Activated B cell treated with CpG ODN at 0.5 μM for 24 hours (primary cell): ENCODE measurements around the gene PARVB. TPM values are rescaled to one million over a fixed set of nuclear protein-coding genes. Genes with fewer than 3 reads are reported as not detected.

ENCODE experiments used
- ATAC-seq: fragments of 200-7000 bp; cut with Tn5 transposase; one replicate; pipeline ENCODE4 v1.10.0; 2021; ENCODE audit warnings: low read depth, mild to moderate bottlenecking, moderate library complexity
- CTCF ChIA-PET: fragments of 350-600 bp; sonication (Branson Sonifier 250); formaldehyde crosslinking; loops from one replicate; lab custom pipeline; 2021; ENCODE audit warnings: antibody characterized with exemption; lab: Charles Lee
- POLR2A ChIA-PET: fragments of 350-600 bp; sonication (Branson Sonifier 250); formaldehyde crosslinking; loops from one replicate; lab custom pipeline; 2021; ENCODE audit warnings: antibody characterized with exemption; lab: Charles Lee
- DNase-seq: peaks from one replicate; pipeline ENCODE4 v3.0.0; 2022
- H3K27ac Mint-ChIP-seq: one replicate; pipeline ENCODE4 v1.8.0; 2020; ENCODE audit warnings: mixed read lengths
- H3K27me3 Mint-ChIP-seq: one replicate; pipeline ENCODE4 v1.8.0; 2021; ENCODE audit warnings: mixed read lengths
- H3K36me3 Mint-ChIP-seq: one replicate; pipeline ENCODE4 v1.8.0; 2021; ENCODE audit warnings: low read depth, mixed read lengths
- H3K4me1 Mint-ChIP-seq: one replicate; pipeline ENCODE4 v1.8.0; 2021; ENCODE audit warnings: mixed read lengths
- H3K4me3 Mint-ChIP-seq: one replicate; pipeline ENCODE4 v1.8.0; 2020; ENCODE audit warnings: mild to moderate bottlenecking, mixed read lengths
- H3K9me3 Mint-ChIP-seq: one replicate; pipeline ENCODE4 v1.8.0; 2020; ENCODE audit warnings: mixed read lengths
- CTCF ChIP-seq: fragments of 200-600 bp; IDR thresholded peaks from one replicate; pipeline ENCODE4 v1.8.0; 2022; ENCODE audit warnings: antibody characterized with exemption, mild to moderate bottlenecking
- intact Hi-C: fragments of 100-400 bp; cut with micrococcal nuclease; formaldehyde crosslinking; loops from one replicate; pipeline ENCODE4 v1.15.1; 2024
- total RNA-seq: library from RNA; stranded (reverse); gene quantifications from 2 replicates; pipeline ENCODE4 v1.2.3, GENCODE V29; 2022

Gene PARVB
- total RNA-seq, 1 donor from 2014 or later = 53.5 TPM

DNA sequence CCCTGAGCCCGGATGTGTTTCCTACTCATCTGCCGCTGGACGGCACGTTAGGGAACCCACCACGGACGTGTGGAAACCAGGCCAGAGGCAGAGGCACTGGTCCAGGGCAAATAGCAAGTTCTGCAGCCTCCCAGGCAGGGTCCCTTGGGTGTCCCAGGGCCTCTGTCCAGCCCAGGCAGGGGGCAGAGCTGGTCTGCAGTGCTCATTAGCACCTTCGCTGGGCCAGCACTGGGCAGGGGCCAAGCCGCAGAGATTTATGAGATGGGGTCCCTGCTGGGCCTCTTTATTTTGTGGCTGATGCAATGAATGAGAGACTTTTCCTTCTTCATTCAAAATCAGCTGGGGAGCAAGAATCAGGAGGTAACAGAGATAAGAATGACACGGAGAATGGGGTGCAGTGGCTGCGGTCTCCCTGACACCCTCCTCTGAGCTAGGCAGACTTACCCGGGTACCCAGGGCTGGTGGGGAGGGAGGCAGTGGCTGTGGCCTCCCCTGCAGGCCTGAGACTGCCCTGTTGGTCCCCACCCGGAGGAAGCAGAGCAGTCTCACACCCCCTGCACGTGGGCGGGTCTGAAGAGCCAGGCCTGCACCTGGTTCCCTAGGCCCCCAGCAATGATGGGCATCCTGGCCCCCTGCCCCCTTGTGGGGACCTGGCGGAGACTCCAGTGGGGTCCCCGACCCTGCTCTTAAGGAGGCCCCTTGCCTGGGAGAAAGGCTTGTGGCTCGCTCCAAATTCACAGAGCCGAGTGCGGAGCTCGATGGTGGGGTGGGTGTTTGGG lies 142.6 kb downstream of the PARVB start:
- Mint-ChIP-seq H3K27ac (no peak overlapping the region), H3K36me3 (peaks cover 42% of the 10 kb centered on the region), H3K27me3 (no peaks in the 10 kb centered on the region), H3K9me3 (no peaks in the 10 kb centered on the region), H3K4me1 (no peaks in the 10 kb centered on the region), H3K4me3 (no peak overlapping the region)
- no peak for DNase-seq
- ChIA-PET CTCF (no interaction called here), POLR2A (no interaction called here)
- no peak for ATAC-seq
- no peak for TF ChIP-seq CTCF
- intact Hi-C loops = no loop called here

DNA sequence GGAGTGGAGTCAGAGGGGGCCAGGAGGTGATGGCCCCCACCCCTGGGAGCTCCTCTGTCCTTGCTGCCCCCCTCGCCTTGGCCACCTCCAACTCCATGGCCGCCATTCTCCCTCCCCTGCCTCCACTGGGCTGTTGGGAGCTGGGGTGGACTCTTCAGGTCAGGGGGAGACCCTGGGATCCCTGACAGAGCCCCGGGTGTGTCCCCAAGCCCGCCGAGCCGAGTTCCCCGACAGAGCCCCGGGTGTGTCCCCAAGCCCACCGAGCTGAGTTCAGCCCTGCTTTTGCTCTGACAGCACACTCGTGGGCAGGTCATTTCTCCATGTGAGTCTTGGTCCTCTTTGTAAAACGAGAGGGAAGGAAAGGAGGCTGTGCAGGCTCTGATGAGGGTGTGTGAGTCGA lies 143.4 kb downstream of the PARVB start:
- CTCF ChIA-PET = no interaction called here
- ATAC-seq (no peak), DNase-seq (no peak)
- Mint-ChIP-seq H3K4me3 (no peak overlapping the region), H3K27ac (no peak overlapping the region), H3K9me3 (no peaks in the 10 kb centered on the region), H3K27me3 (no peaks in the 10 kb centered on the region), H3K36me3 (peaks cover 40% of the 10 kb centered on the region), H3K4me1 (peaks cover 8% of the 10 kb centered on the region)
- intact Hi-C loops = no loop called here
- TF ChIP-seq CTCF = no peak
- POLR2A ChIA-PET = no interaction called here

DNA sequence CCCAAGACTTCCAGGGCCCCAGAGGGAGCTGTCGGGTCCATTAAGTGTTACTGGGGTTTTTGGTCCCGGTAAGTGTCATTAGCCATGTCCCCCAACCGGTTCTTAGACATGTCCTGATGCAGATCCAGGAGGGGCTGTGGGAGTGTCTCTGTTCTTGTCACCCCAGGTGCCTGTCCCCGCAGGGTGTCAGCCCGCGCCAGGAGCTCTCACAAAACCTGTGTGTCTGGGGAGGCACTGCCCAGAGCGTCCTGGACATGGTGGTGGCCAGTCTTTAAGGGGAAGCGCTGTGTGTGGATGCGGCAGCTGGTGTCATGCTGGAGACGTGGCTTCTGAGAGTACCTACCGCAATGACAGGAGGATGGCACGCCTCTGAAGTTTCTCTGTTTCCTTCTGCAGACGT lies 144.1 kb downstream of the PARVB start:
- Mint-ChIP-seq H3K4me3 (no peak overlapping the region), H3K36me3 (peaks cover 39% of the 10 kb centered on the region), H3K4me1 (peaks cover 15% of the 10 kb centered on the region), H3K27ac (no peak overlapping the region), H3K27me3 (no peaks in the 10 kb centered on the region), H3K9me3 (no peaks in the 10 kb centered on the region)
- intact Hi-C loops = no loop called here
- TF ChIP-seq CTCF = no peak
- CTCF ChIA-PET = no interaction called here
- no peak for ATAC-seq
- POLR2A ChIA-PET = no interaction called here
- no peak for DNase-seq

GRCh38 chr22:44170470-44170869 lies 146.4 kb downstream of the PARVB start:
- no peak for ATAC-seq
- POLR2A ChIA-PET = interaction anchor here (0.6 to 3.6 kb wide), 2 partner anchors 11 to 25 kb away, joined by 3 to 29 read pairs; partner anchors contain the start of gene PARVG
- Mint-ChIP-seq H3K27me3 (no peaks in the 10 kb centered on the region), H3K9me3 (no peaks in the 10 kb centered on the region), H3K4me1 (peaks cover 23% of the 10 kb centered on the region), H3K4me3 (no peak overlapping the region), H3K36me3 (peaks cover 25% of the 10 kb centered on the region), H3K27ac (no peak overlapping the region)
- DNase-seq = no peak
- CTCF ChIA-PET = no interaction called here
- no peak for TF ChIP-seq CTCF
- intact Hi-C loops = no loop called here

GRCh38 chr22:44171561-44171960 lies 147.5 kb downstream of the PARVB start:
- ATAC-seq (no peak), DNase-seq (no peak)
- H3K36me3 Mint-ChIP-seq = peaks cover 21% of the 10 kb centered on the region
- no peaks in the 10 kb centered on the region for H3K9me3 Mint-ChIP-seq
- no peak overlapping the region for H3K4me3 Mint-ChIP-seq
- H3K27me3 Mint-ChIP-seq = no peaks in the 10 kb centered on the region
- H3K4me1 Mint-ChIP-seq = peaks cover 23% of the 10 kb centered on the region
- CTCF ChIA-PET = no interaction called here
- POLR2A ChIA-PET = interaction anchor here (0.6 to 3.6 kb wide), 3 partner anchors 10 to 308 kb away, joined by 3 to 29 read pairs (median 5); partner anchors contain the start of gene PARVG
- intact Hi-C loops = no loop called here
- H3K27ac Mint-ChIP-seq = no peak overlapping the region
- no peak for TF ChIP-seq CTCF
